HepG2 (cell line): Measurements from ENCODE around the gene RAB8A. TPM values are rescaled to one million over a fixed set of nuclear protein-coding genes. Genes with fewer than 3 reads are reported as not detected.

Experiments
- CEBPB ChIP-seq: IDR thresholded peaks from 2 replicates; pipeline ENCODE4 v1.6.1; 2011; ENCODE audit warnings: low read depth, low read length, improper control_type of control experiment, borderline replicate concordance
- CEBPG ChIP-seq: IDR thresholded peaks from 2 replicates; pipeline ENCODE4 v1.6.1; 2016
- KMT2A ChIP-seq: sonication (generic); formaldehyde crosslinking; IDR thresholded peaks from 2 replicates; pipeline ENCODE4 v1.4.0; 2020; ENCODE audit warnings: missing genetic modification reagents
- KMT2B ChIP-seq: IDR thresholded peaks from 2 replicates; pipeline ENCODE4 v1.6.1; 2016; ENCODE audit warnings: missing genetic modification reagents, missing compliant biosample characterization
- MAZ ChIP-seq, 2 experiments: sonication (generic) in 1 of 2; formaldehyde crosslinking in 1 of 2; IDR thresholded peaks; 2 replicates each; pipeline versions ENCODE4 v1.5.0 to v1.6.1; 2012 to 2020; ENCODE audit warnings: low read depth in 2 of 2, mild to moderate bottlenecking in 2 of 2, borderline replicate concordance in 1 of 2, improper control_type of control experiment in 1 of 2, low read length in 1 of 2, missing genetic modification reagents in 1 of 2, moderate library complexity in 1 of 2
- MEIS1 ChIP-seq: sonication (generic); formaldehyde crosslinking; IDR thresholded peaks from 2 replicates; pipeline ENCODE4 v1.9.0; 2021; ENCODE audit warnings: mild to moderate bottlenecking, missing genetic modification reagents, moderate library complexity, borderline replicate concordance
- RXRA ChIP-seq: sonication (generic); formaldehyde crosslinking; IDR thresholded peaks from 2 replicates; pipeline ENCODE4 v1.5.1; 2020; ENCODE audit warnings: missing genetic modification reagents
- SAP130 ChIP-seq: IDR thresholded peaks from 2 replicates; pipeline ENCODE4 v1.6.1; 2016; ENCODE audit warnings: low read depth
- STAT5B ChIP-seq: sonication (generic); formaldehyde crosslinking; IDR thresholded peaks from 2 replicates; pipeline ENCODE4 v1.4.0; 2020; ENCODE audit warnings: missing genetic modification reagents
- YEATS4 ChIP-seq: sonication (generic); formaldehyde crosslinking; IDR thresholded peaks from 2 replicates; pipeline ENCODE4 v1.4.0; 2020; ENCODE audit warnings: missing genetic modification reagents, borderline replicate concordance
- ZBTB7A ChIP-seq: sonication (generic); formaldehyde crosslinking; IDR thresholded peaks from 2 replicates; pipeline ENCODE4 v1.8.0; 2022; ENCODE audit warnings: mild to moderate bottlenecking, missing genetic modification reagents
- ZNF138 ChIP-seq: sonication (generic); formaldehyde crosslinking; IDR thresholded peaks from 2 replicates; pipeline ENCODE4 v1.5.0; 2020; ENCODE audit warnings: mild to moderate bottlenecking, low read depth, missing genetic modification reagents
- ZNF205 ChIP-seq: IDR thresholded peaks from 2 replicates; pipeline ENCODE4 v1.6.1; 2018; ENCODE audit warnings: missing biosample characterization, missing genetic modification reagents
- ZNF326 ChIP-seq: sonication (generic); formaldehyde crosslinking; IDR thresholded peaks from 2 replicates; pipeline ENCODE4 v1.4.0; 2020; ENCODE audit warnings: missing genetic modification reagents, borderline replicate concordance
- ZNF746 ChIP-seq: sonication (generic); formaldehyde crosslinking; IDR thresholded peaks from 2 replicates; pipeline ENCODE4 v1.8.0; 2022; ENCODE audit warnings: mild to moderate bottlenecking, missing genetic modification reagents
- ZNF772 ChIP-seq: sonication (generic); formaldehyde crosslinking; IDR thresholded peaks from 2 replicates; pipeline ENCODE4 v1.5.0; 2020; ENCODE audit warnings: mild to moderate bottlenecking, missing genetic modification reagents
- ZNF792 ChIP-seq: IDR thresholded peaks from 2 replicates; pipeline ENCODE4 v1.6.1; 2016
- ZNF83 ChIP-seq: sonication (generic); formaldehyde crosslinking; IDR thresholded peaks from 2 replicates; pipeline ENCODE4 v1.4.0; 2020; ENCODE audit warnings: missing genetic modification reagents, mild to moderate bottlenecking, borderline replicate concordance
- ZNF841 ChIP-seq: sonication (generic); formaldehyde crosslinking; IDR thresholded peaks from 2 replicates; pipeline ENCODE4 v1.8.1; 2023; ENCODE audit warnings: missing genetic modification reagents, borderline replicate concordance
- polyA plus RNA-seq, 8 experiments: library from polyadenylated mRNA; depleted of rRNA in 3 of 8; stranded (reverse) in 7 of 8; unstranded in 1 of 8; fragments of >200 nt; fragmentation: Illumina TruSeq in 4 of 8; extraction: Trizol in 4 of 8; gene quantifications; 2 replicates each; pipeline versions ENCODE4 v1.2.1 to v1.2.3, GENCODE V29; 2011 to 2016; ENCODE audit warnings: low read depth in 4 of 8, missing spikeins in 1 of 8, mixed read lengths in 1 of 8; ENCODE audit not compliant: insufficient read depth in 1 of 8
- total RNA-seq, 5 experiments: library from RNA; depleted of rRNA; stranded (reverse); fragments of >200 nt; fragmentation: Illumina TruSeq; extraction: Trizol; gene quantifications; 2 replicates each; pipeline ENCODE4 v1.2.3, GENCODE V29; 2016; ENCODE audit warnings: low read depth in 1 of 5
- TF ChIP-seq, protein P1 (sequence below): sonication (generic); formaldehyde crosslinking; IDR thresholded peaks from 2 replicates; pipeline ENCODE4 v1.5.0; 2020; ENCODE audit warnings: mild to moderate bottlenecking, missing genetic modification reagents, moderate library complexity
- TF ChIP-seq, protein P2 (sequence below): IDR thresholded peaks from 2 replicates; pipeline ENCODE4 v1.6.1; 2016; ENCODE audit warnings: missing compliant biosample characterization, missing genetic modification reagents, borderline replicate concordance
- TF ChIP-seq, protein P3 (sequence below): sonication (generic); formaldehyde crosslinking; IDR thresholded peaks from 2 replicates; pipeline ENCODE4 v1.5.0; 2020; ENCODE audit warnings: mild to moderate bottlenecking, missing genetic modification reagents
- TF ChIP-seq, protein P4 (sequence below): sonication (generic); formaldehyde crosslinking; conservative IDR thresholded peaks from 2 replicates; pipeline ENCODE4 v1.4.0; 2020; ENCODE audit warnings: missing genetic modification reagents
- TF ChIP-seq, protein P5 (sequence below): IDR thresholded peaks from 2 replicates; pipeline ENCODE4 v1.6.1; 2012; ENCODE audit warnings: inconsistent platforms
- TF ChIP-seq, protein P6 (sequence below): sonication (generic); formaldehyde crosslinking; IDR thresholded peaks from 2 replicates; pipeline ENCODE4 v1.4.0; 2020; ENCODE audit warnings: missing genetic modification reagents

The RAB8A gene
- total and polyA plus RNA-seq, 2 of the 13 experiments (the other 11 are each of a cell fraction or from before 2014, with no cell fraction given): 36.7 to 45.0 TPM

DNA sequence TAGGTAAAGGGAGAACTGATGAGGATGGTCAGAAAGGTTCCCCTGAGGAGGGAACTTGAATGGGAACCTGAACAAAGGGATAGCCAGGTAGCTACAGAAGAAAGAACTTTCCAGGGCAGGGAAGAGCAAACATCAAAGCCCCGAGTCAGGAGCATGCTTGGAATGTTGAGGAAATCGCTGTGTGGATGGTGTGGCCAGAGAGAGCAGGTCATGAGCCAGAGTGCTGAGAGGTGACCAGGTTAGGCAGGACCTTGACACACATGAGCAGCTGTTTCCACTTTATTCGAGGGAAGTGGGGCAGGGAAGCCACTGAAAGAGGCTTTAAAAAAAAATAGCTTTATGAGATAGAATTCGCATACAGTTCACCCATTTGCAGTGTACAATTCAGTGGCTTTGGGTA, 4.4 kb downstream of the RAB8A start (continued):
- no peak for TF ChIP-seq RXRA (CRISPR knock-in tag)
- no peak for TF ChIP-seq ZNF792 (CRISPR knock-in tag)
- no peak for TF ChIP-seq ZBTB7A
- TF ChIP-seq ZNF326 (CRISPR knock-in tag): no peak
- TF ChIP-seq CEBPG (CRISPR knock-in tag): no peak
- no peak for TF ChIP-seq YEATS4 (CRISPR knock-in tag)
- TF ChIP-seq, protein P1, sequence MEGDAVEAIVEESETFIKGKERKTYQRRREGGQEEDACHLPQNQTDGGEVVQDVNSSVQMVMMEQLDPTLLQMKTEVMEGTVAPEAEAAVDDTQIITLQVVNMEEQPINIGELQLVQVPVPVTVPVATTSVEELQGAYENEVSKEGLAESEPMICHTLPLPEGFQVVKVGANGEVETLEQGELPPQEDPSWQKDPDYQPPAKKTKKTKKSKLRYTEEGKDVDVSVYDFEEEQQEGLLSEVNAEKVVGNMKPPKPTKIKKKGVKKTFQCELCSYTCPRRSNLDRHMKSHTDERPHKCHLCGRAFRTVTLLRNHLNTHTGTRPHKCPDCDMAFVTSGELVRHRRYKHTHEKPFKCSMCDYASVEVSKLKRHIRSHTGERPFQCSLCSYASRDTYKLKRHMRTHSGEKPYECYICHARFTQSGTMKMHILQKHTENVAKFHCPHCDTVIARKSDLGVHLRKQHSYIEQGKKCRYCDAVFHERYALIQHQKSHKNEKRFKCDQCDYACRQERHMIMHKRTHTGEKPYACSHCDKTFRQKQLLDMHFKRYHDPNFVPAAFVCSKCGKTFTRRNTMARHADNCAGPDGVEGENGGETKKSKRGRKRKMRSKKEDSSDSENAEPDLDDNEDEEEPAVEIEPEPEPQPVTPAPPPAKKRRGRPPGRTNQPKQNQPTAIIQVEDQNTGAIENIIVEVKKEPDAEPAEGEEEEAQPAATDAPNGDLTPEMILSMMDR (CRISPR knock-in tag): no peak
- TF ChIP-seq, protein P2, sequence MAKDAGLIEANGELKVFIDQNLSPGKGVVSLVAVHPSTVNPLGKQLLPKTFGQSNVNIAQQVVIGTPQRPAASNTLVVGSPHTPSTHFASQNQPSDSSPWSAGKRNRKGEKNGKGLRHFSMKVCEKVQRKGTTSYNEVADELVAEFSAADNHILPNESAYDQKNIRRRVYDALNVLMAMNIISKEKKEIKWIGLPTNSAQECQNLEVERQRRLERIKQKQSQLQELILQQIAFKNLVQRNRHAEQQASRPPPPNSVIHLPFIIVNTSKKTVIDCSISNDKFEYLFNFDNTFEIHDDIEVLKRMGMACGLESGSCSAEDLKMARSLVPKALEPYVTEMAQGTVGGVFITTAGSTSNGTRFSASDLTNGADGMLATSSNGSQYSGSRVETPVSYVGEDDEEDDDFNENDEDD (CRISPR knock-in tag): no peak
- 0 out of 2 replicates have a peak, but pooled peaks have one; percentile 37 for TF ChIP-seq ZNF772 (CRISPR knock-in tag)
- TF ChIP-seq, protein P3, sequence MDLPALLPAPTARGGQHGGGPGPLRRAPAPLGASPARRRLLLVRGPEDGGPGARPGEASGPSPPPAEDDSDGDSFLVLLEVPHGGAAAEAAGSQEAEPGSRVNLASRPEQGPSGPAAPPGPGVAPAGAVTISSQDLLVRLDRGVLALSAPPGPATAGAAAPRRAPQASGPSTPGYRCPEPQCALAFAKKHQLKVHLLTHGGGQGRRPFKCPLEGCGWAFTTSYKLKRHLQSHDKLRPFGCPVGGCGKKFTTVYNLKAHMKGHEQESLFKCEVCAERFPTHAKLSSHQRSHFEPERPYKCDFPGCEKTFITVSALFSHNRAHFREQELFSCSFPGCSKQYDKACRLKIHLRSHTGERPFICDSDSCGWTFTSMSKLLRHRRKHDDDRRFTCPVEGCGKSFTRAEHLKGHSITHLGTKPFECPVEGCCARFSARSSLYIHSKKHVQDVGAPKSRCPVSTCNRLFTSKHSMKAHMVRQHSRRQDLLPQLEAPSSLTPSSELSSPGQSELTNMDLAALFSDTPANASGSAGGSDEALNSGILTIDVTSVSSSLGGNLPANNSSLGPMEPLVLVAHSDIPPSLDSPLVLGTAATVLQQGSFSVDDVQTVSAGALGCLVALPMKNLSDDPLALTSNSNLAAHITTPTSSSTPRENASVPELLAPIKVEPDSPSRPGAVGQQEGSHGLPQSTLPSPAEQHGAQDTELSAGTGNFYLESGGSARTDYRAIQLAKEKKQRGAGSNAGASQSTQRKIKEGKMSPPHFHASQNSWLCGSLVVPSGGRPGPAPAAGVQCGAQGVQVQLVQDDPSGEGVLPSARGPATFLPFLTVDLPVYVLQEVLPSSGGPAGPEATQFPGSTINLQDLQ (CRISPR knock-in tag): no peak
- TF ChIP-seq, protein P4, sequence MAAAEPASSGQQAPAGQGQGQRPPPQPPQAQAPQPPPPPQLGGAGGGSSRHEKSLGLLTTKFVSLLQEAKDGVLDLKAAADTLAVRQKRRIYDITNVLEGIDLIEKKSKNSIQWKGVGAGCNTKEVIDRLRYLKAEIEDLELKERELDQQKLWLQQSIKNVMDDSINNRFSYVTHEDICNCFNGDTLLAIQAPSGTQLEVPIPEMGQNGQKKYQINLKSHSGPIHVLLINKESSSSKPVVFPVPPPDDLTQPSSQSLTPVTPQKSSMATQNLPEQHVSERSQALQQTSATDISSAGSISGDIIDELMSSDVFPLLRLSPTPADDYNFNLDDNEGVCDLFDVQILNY (CRISPR knock-in tag): no peak
- TF ChIP-seq, protein P5, sequence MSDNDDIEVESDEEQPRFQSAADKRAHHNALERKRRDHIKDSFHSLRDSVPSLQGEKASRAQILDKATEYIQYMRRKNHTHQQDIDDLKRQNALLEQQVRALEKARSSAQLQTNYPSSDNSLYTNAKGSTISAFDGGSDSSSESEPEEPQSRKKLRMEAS: 0 out of 2 replicates have a peak, but pooled peaks have one; percentile 39
- no peak for TF ChIP-seq MAZ (IDR thresholded peaks at IDR 0.05; ENCODE audit: borderline replicate concordance, low read depth, low read length)
- no peak for TF ChIP-seq MAZ (CRISPR knock-in tag; IDR thresholded peaks at IDR 0.05; ENCODE audit: low read depth)
- TF ChIP-seq MEIS1 (CRISPR knock-in tag): no peak
- no peak for TF ChIP-seq CEBPB
- TF ChIP-seq SAP130: peak; percentile 55
- no peak for TF ChIP-seq KMT2A (CRISPR knock-in tag)
- TF ChIP-seq STAT5B (CRISPR knock-in tag): no peak
- TF ChIP-seq ZNF746: no peak
- TF ChIP-seq ZNF841 (CRISPR knock-in tag): no peak
- TF ChIP-seq, protein P6, sequence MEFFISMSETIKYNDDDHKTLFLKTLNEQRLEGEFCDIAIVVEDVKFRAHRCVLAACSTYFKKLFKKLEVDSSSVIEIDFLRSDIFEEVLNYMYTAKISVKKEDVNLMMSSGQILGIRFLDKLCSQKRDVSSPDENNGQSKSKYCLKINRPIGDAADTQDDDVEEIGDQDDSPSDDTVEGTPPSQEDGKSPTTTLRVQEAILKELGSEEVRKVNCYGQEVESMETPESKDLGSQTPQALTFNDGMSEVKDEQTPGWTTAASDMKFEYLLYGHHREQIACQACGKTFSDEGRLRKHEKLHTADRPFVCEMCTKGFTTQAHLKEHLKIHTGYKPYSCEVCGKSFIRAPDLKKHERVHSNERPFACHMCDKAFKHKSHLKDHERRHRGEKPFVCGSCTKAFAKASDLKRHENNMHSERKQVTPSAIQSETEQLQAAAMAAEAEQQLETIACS: no peak
- TF ChIP-seq ZNF83: no peak
- no peak for TF ChIP-seq ZNF205 (CRISPR knock-in tag)
- no peak for TF ChIP-seq KMT2B (CRISPR knock-in tag)
- TF ChIP-seq ZNF138 (CRISPR knock-in tag): no peak
